Upper lobe of left lung (tissue), 6 donors: Measurements from ENCODE around the gene PLBD2. TPM values are rescaled to one million over a fixed set of nuclear protein-coding genes. Genes with fewer than 3 reads are reported as not detected.

Source experiments
- ATAC-seq, 2 donors: fragments of 200-7000 bp; cut with Tn5 transposase; one replicate each; pipeline ENCODE4 v1.9.1; 2022; ENCODE audit warnings: mild to moderate bottlenecking in 2 of 2, moderate library complexity in 2 of 2; ENCODE audit not compliant: low FRiP score in 2 of 2
- DNase-seq, 2 donors: peaks; one replicate each; pipeline ENCODE4 v3.0.0-alpha.2; 2019 to 2020
- H3K27ac ChIP-seq, 4 donors: fragments of 200-600 bp; sonication (generic); one replicate each; pipeline ENCODE4 v1.5.1; 2016 to 2019
- H3K27me3 ChIP-seq, 4 donors: fragments of 200-600 bp; sonication (generic); one replicate each; pipeline ENCODE4 v1.5.1; 2017 to 2019
- H3K36me3 ChIP-seq, 4 donors: fragments of 200-600 bp; sonication (generic); one replicate each; pipeline ENCODE4 v1.5.1; 2016 to 2019
- H3K4me1 ChIP-seq, 4 donors: fragments of 200-600 bp; sonication (generic); one replicate each; pipeline ENCODE4 v1.5.1; 2018 to 2019
- H3K4me3 ChIP-seq, 4 donors: fragments of 200-600 bp; sonication (generic); one replicate each; pipeline ENCODE4 v1.5.1; 2017 to 2019; ENCODE audit warnings: mild to moderate bottlenecking in 2 of 4, moderate library complexity in 1 of 4
- H3K9me3 ChIP-seq, 4 donors: fragments of 200-600 bp; sonication (generic); one replicate each; pipeline ENCODE4 v1.5.1; 2018 to 2019
- CTCF ChIP-seq, 6 experiments: fragments of 450-650 bp in 4 of 6; fragments of 200-600 bp in 2 of 6; sonication (generic) in 2 of 6; IDR thresholded peaks; one replicate each; pipeline ENCODE4 v1.5.1; 2016 to 2019; ENCODE audit warnings: antibody characterized with exemption in 6 of 6
- EP300 ChIP-seq, 4 donors: sonication (generic); formaldehyde crosslinking; IDR thresholded peaks; one replicate each; pipeline ENCODE4 v1.5.1; 2017; ENCODE audit warnings: antibody characterized with exemption in 4 of 4, control low read depth in 2 of 4
- POLR2A ChIP-seq, 4 donors: fragments of 450-650 bp; IDR thresholded peaks; one replicate each; pipeline ENCODE4 v1.5.1; 2016 to 2017; ENCODE audit warnings: antibody characterized with exemption in 4 of 4, mild to moderate bottlenecking in 2 of 4
- POLR2AphosphoS5 ChIP-seq, 2 donors: sonication (generic); formaldehyde crosslinking; IDR thresholded peaks; one replicate each; pipeline ENCODE4 v1.5.1; 2017; ENCODE audit warnings: antibody characterized with exemption in 2 of 2
- WGBS, 2 donors: methylation state at CpG; one replicate each; pipeline ENCODE4 v1.1.5; 2017 to 2018; 5-methylcytosine and 5-hydroxymethylcytosine counted together
- total RNA-seq, 6 donors: library from RNA; depleted of rRNA in 4 of 6; stranded (reverse); fragments of >200 nt in 4 of 6; gene quantifications; one replicate each; pipeline versions ENCODE4 v1.1.0 to v1.2.1, GENCODE V29; 2016 to 2021
- donor health status: DM: no; HTN: no; CAD: no; lungs with moderate emphysema.
- donor health status: DM: no; HTN: yes; CAD: no; lungs with severe emphysema.

Gene PLBD2
- total RNA-seq, 6 donors from 2014 or later: 19.5 to 60.0 (median 46.4) TPM

DNA sequence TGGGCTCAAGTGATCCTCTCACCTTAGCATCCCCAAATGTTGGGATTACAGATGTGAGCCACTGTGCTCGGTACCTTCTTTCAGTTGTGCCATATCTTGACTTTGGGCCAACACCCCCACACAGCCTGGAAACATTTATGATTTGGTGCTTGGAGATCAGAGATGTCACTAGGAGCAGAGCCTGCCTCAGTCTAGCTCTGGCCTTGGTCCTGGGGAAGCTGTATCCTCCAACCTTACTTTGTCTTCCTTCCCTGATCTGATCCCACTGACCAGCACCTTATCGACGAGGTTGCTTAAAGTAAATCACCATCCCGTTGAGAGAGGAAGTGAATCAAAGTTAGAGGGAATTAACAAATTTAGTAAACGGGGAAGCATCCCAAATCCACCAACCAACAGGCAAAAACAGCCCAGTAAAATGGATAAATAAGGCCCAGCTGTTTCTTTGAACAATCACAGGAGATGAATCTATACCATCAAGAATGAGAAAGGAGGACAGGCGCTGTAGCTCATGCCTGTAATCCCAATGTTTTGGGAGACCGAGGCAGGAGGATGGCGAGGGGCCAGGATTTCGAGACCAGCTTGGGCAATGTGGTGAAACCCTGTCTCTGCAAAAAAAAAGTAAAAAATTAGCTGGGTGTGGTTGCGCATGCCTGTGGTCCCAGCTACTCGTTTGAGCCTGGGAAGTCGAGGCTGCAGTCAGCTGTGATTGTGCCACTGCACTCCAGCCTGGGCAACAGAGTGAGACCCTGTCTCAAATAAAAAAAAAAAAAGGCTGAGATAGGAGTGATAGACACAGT, 3.4 kb downstream of the PLBD2 start:
- Histone ChIP-seq H3K9me3 (no peaks in the 10 kb centered on the region), H3K27ac (no peak overlapping the region), H3K27me3 (no peaks in the 10 kb centered on the region), H3K4me1 (peaks cover 10 to 25% (median 15%) of the 10 kb centered on the region in 4 donors), H3K4me3 (no peak overlapping the region), H3K36me3 (peaks cover 0 to 6% (median 0%) of the 10 kb centered on the region in 4 donors)
- no peak for TF ChIP-seq POLR2A (IDR thresholded peaks at IDR 0.05)
- TF ChIP-seq POLR2AphosphoS5 (IDR thresholded peaks at IDR 0.05): no peak
- TF ChIP-seq CTCF (IDR thresholded peaks at IDR 0.05): no peak
- TF ChIP-seq EP300 (IDR thresholded peaks at IDR 0.05): no peak
- 57 to 64% methylated on average over 12 of the region's 12 CpGs for WGBS, 2 donors
- ATAC-seq (no peak), DNase-seq (no peak)

DNA sequence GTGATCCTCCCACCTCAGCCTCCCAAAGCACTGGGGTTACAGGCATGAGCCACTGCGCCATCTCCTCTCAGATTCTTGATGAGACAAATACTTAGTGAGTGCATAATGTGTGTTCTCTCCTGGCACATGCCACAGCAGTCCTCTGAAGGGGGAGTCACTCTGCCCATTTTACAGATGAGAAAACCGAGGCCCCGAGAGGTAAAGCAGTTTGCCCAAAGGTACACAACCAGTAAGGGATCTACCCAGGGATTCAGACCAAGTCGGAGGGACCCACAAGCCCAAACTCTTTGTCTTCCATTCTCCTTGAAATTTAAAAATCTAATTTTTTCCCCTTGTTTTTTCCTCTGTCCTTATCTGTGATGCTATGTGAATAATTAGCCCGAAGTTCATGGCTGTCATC, 6.3 kb downstream of the PLBD2 start:
- no peak for TF ChIP-seq CTCF (IDR thresholded peaks at IDR 0.05)
- TF ChIP-seq EP300 (IDR thresholded peaks at IDR 0.05): no peak
- TF ChIP-seq POLR2AphosphoS5 (IDR thresholded peaks at IDR 0.05): no peak
- TF ChIP-seq POLR2A (IDR thresholded peaks at IDR 0.05): no peak
- H3K9me3 ChIP-seq: no peaks in the 10 kb centered on the region
- no peak for DNase-seq
- no peak for ATAC-seq
- WGBS, 2 donors: 94 to 95% methylated on average over 5 of the region's 5 CpGs
- H3K27me3 ChIP-seq: no peaks in the 10 kb centered on the region
- H3K36me3 ChIP-seq: peaks cover 0 to 9% (median 1%) of the 10 kb centered on the region in 4 donors
- no peak overlapping the region for H3K27ac ChIP-seq
- H3K4me1 ChIP-seq: peaks cover under 1 to 9% (median 5%) of the 10 kb centered on the region in 4 donors
- H3K4me3 ChIP-seq: no peak overlapping the region

DNA sequence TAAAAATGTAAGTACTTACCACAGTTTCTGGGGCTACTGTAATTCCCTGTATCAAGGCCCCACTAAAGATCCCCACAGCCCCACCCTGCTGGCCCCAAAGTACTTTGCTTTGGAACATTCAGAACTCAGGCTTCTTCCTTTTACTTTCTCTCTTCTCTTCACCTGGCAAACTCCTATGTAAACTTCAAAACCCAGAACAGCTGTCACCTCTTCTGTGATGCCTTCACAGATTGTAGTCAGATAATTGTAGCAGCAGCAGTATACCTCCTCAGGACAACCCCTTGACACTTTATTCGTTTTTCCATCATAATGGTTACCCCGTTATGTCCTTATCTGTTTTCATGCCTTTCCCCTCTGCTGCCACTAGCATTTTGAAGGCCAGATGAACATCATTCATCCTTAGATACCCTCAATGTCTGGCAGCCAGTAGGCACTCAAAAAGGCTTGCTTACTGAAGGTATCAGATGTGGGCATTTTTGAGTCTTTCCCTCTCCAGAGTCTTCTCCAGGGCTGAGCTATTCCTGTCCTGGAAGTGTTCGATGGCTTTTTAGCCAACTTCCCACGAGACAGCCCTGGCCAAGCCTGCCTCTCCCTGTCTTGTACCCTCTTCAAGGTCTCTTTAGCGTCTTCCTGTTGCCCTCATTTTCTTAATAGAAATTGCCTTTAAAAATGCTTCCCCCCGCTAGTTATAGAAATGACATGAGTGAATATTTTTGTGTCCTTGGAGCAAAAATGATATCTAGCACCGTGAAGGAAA, 7.4 kb downstream of the PLBD2 start:
- Histone ChIP-seq H3K9me3 (no peaks in the 10 kb centered on the region), H3K27me3 (no peaks in the 10 kb centered on the region), H3K27ac (no peak overlapping the region), H3K36me3 (peaks cover 0 to 12% (median 2%) of the 10 kb centered on the region in 4 donors), H3K4me3 (no peak overlapping the region), H3K4me1 (peaks cover 0 to 2% (median 0%) of the 10 kb centered on the region in 4 donors)
- no peak for TF ChIP-seq POLR2A (IDR thresholded peaks at IDR 0.05)
- TF ChIP-seq EP300 (IDR thresholded peaks at IDR 0.05): no peak
- TF ChIP-seq POLR2AphosphoS5 (IDR thresholded peaks at IDR 0.05): no peak
- no peak for TF ChIP-seq CTCF (IDR thresholded peaks at IDR 0.05)
- WGBS, 2 donors: 88 to 96% methylated on average over 7 of the region's 7 CpGs
- no peak for DNase-seq
- no peak for ATAC-seq

GRCh38 chr12:113366827-113367226, 8.4 kb downstream of the PLBD2 start:
- no peak for DNase-seq
- TF ChIP-seq EP300 (IDR thresholded peaks at IDR 0.05) (no peak), POLR2A (IDR thresholded peaks at IDR 0.05) (no peak), CTCF (IDR thresholded peaks at IDR 0.05) (no peak), POLR2AphosphoS5 (IDR thresholded peaks at IDR 0.05) (no peak)
- peaks cover 0 to 17% (median 3%) of the 10 kb centered on the region in 4 donors for H3K36me3 ChIP-seq
- 87 to 91% methylated on average over 4 of the region's 4 CpGs for WGBS, 2 donors
- H3K9me3 ChIP-seq: no peaks in the 10 kb centered on the region
- H3K27ac ChIP-seq: no peak overlapping the region
- peaks cover 0 to 2% (median 0%) of the 10 kb centered on the region in 4 donors for H3K4me1 ChIP-seq
- no peak overlapping the region for H3K4me3 ChIP-seq
- ATAC-seq: no peak
- H3K27me3 ChIP-seq: no peaks in the 10 kb centered on the region
